Astrocyte of the cerebellum (primary cell): Measurements from ENCODE around the gene ZBTB24.

Experiments used
- DNase-seq: peaks from one replicate; pipeline ENCODE4 v3.0.0-alpha.2; 2011; ENCODE audit warnings: low read depth
- H3K4me3 ChIP-seq: 2 replicates; pipeline ENCODE4 v1.5.1; 2011; ENCODE audit warnings: mild to moderate bottlenecking, low read depth, low read length, moderate library complexity
- CTCF ChIP-seq: IDR thresholded peaks from 2 replicates; pipeline ENCODE4 v1.5.1; 2012; ENCODE audit warnings: low read length, low read depth, moderate library complexity, mild to moderate bottlenecking; ENCODE audit errors: missing control alignments
- in situ Hi-C: cut with HindIII; loops from 2 replicates; pipeline ENCODE4 v1.10.0; 2017; ENCODE audit warnings: low sequenced_read_pairs

The ZBTB24 gene

DNA sequence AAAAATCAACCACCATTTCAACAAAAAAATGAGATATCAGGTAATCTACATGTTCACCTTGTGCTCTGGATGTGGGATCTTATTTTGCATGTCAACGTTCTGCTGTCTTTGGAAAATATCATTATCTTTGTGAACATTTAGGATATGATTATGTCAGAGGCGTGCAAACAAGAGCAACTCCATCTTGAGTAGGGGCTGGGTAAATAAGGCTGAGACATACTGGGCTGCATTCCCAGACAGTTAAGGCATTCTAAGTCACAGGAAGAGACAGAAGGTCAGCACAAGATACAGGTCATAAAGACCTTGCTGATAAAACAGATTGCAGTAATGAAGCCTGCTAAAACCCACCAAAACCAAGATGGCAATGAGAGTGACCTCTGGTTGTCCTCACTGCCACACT lies 28.8 kb upstream of the ZBTB24 start:
- no peak for DNase-seq
- no peak for TF ChIP-seq CTCF
- no peak overlapping the region for H3K4me3 ChIP-seq
- in situ Hi-C loops, result no loop called here

DNA sequence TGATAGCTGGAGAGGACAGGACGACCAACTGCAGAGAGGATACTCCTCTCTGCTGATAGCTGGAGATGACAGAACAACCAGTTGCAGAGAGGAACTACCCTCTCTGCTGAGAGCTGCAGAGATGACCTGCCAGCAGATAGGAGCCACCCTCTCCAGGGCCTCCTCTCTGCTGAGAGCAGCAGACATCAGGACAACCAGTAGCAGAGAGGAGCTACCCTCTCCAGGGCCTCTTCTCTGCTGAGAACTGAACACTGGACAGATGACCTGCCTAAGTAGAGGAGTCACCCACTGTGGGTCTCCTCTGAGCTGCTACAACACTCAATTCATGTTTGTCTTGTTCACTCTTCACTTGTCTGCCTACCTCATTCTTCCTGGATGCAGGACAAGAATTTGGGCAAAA lies 27.3 kb upstream of the ZBTB24 start:
- no peak for TF ChIP-seq CTCF
- H3K4me3 ChIP-seq, result no peak overlapping the region
- in situ Hi-C loops, result no loop called here
- DNase-seq, result no peak

DNA sequence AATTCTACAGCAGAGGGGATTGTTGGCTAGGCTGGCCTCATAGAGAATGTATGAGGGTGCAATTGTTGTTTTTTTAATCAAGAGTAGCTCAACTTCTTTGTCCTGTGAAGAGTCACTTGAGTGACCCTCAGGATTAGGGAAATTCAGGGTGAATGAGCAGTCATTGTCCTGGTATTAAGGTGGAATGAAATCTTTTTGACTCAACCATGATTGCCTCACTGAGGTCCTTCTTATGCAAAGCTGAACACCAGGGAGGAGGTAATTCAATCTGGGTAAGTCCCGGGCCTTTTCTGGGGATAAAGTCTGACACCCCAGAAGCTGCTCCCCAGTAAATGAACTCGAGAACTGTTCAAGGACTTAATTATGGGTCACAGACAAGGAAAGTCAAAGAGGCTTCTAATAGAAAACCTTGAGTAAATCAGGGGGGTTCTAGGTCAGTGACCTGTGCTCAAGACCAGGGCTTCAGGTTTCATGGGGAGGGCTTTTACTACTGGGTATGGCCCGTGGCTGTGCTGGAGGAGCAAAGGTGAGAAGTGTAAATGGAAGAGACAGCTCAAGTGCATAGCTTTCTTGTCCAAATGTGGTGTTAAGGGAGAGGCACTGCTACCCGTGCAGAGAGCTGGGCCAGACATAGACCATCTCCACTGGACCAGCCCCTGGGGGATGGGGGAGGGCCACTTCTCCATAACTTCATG lies 25.3 kb upstream of the ZBTB24 start:
- TF ChIP-seq CTCF, result no peak
- in situ Hi-C loops, result no loop called here
- no peak overlapping the region for H3K4me3 ChIP-seq
- no peak for DNase-seq

DNA sequence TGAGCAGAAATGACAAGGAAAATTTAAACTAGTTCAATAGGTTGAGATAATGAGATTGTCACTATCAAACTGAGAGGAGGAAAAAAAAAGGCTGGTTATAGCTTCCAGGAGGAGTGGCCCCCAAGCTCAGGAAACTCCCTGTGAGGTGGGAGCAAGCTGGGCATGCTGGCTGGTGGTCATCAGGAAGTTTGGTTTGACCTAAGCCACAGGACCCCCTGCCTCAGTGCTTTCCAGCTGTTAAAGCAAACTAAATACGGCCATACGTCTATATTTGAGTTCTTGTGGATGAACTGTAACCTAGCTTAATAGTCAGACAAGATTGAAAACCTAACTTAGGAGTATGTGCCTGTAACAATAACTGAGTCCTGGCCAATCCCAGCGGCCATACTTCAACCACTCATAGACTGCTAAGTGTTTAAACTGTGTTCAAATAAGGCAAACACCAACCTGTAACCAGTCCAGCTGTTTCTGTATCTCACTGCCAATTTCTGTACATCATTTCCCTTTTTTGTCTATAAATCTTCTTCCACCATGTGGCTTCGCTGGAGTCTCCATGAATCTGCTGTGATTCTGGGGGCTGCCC lies 24.6 kb upstream of the ZBTB24 start:
- no peak overlapping the region for H3K4me3 ChIP-seq
- no peak for DNase-seq
- no peak for TF ChIP-seq CTCF
- in situ Hi-C loops, result no loop called here

GRCh38 chr6:109506841-109507240 lies 23.8 kb upstream of the ZBTB24 start:
- no peak for DNase-seq
- no peak overlapping the region for H3K4me3 ChIP-seq
- in situ Hi-C loops, result no loop called here
- no peak for TF ChIP-seq CTCF

GRCh38 chr6:109506314-109506713 lies 23.3 kb upstream of the ZBTB24 start:
- no peak for TF ChIP-seq CTCF
- no peak for DNase-seq
- H3K4me3 ChIP-seq, result no peak overlapping the region
- in situ Hi-C loops, result no loop called here
